ENCODE measurements around the gene PHPT1. TPM values are rescaled to one million over a fixed set of nuclear protein-coding genes. Genes with fewer than 3 reads are reported as not detected.

Gene PHPT1
- total RNA-seq, 1 donor from 2014 or later, result 168 TPM

- H3K27me3 Mint-ChIP-seq, result no peaks in the 10 kb centered on the region
- H3K27ac Mint-ChIP-seq, result no peak overlapping the region
- no peak for DNase-seq (ENCODE audit: low spot score, unreplicated experiment)
- H3K36me3 Mint-ChIP-seq (ENCODE audit: insufficient read depth), result peaks cover 9% of the 10 kb centered on the region
- H3K9me3 Mint-ChIP-seq (ENCODE audit: low read depth), result no peaks in the 10 kb centered on the region
- TF ChIP-seq CTCF (IDR thresholded peaks at IDR 0.05; ENCODE audit: unreplicated experiment), result no peak
- H3K4me3 Mint-ChIP-seq (ENCODE audit: low read depth), result no peak overlapping the region
- H3K4me1 Mint-ChIP-seq (ENCODE audit: low read depth), result no peaks in the 10 kb centered on the region
These were observed 46.8 kb downstream of the PHPT1 start for GRCh38 chr9:136896027-136896426.

- Mint-ChIP-seq H3K4me1 (ENCODE audit: low read depth) (no peaks in the 10 kb centered on the region), H3K36me3 (ENCODE audit: insufficient read depth) (peaks cover 16% of the 10 kb centered on the region), H3K4me3 (ENCODE audit: low read depth) (no peak overlapping the region), H3K27ac (no peak overlapping the region), H3K27me3 (no peaks in the 10 kb centered on the region), H3K9me3 (ENCODE audit: low read depth) (no peaks in the 10 kb centered on the region)
- no peak for DNase-seq (ENCODE audit: low spot score, unreplicated experiment)
- no peak for TF ChIP-seq CTCF (IDR thresholded peaks at IDR 0.05; ENCODE audit: unreplicated experiment)
These were observed 49.4 kb downstream of the PHPT1 start for GRCh38 chr9:136898483-136899100.

GRCh38 chr9:136899196-136899595 is 50.0 kb downstream of the PHPT1 start:
- Mint-ChIP-seq H3K27ac (no peak overlapping the region), H3K4me1 (ENCODE audit: low read depth) (no peaks in the 10 kb centered on the region), H3K27me3 (no peaks in the 10 kb centered on the region), H3K9me3 (ENCODE audit: low read depth) (no peaks in the 10 kb centered on the region), H3K36me3 (ENCODE audit: insufficient read depth) (peaks cover 16% of the 10 kb centered on the region), H3K4me3 (ENCODE audit: low read depth) (no peak overlapping the region)
- DNase-seq (ENCODE audit: low spot score, unreplicated experiment), result no peak
- TF ChIP-seq CTCF (IDR thresholded peaks at IDR 0.05; ENCODE audit: unreplicated experiment), result no peak

- DNase-seq (ENCODE audit: low spot score, unreplicated experiment), result no peak
- H3K36me3 Mint-ChIP-seq (ENCODE audit: insufficient read depth), result peaks cover 17% of the 10 kb centered on the region
- no peak overlapping the region for H3K27ac Mint-ChIP-seq
- no peaks in the 10 kb centered on the region for H3K9me3 Mint-ChIP-seq (ENCODE audit: low read depth)
- H3K4me3 Mint-ChIP-seq (ENCODE audit: low read depth), result no peak overlapping the region
- H3K4me1 Mint-ChIP-seq (ENCODE audit: low read depth), result no peaks in the 10 kb centered on the region
- no peak for TF ChIP-seq CTCF (IDR thresholded peaks at IDR 0.05; ENCODE audit: unreplicated experiment)
- H3K27me3 Mint-ChIP-seq, result no peaks in the 10 kb centered on the region
These were observed 51.3 kb downstream of the PHPT1 start for GRCh38 chr9:136900556-136900955.

Small RNA genes within 50 kb of the gene (microRNA-seq; reads per million reads assigned to microRNA genes)
- gene MIR4292 (ENCODE audit: borderline number of aligned reads, unreplicated experiment) (not detected), gene MIR4479 (ENCODE audit: borderline number of aligned reads, unreplicated experiment) (4.8 reads per million)

Other genes starting within 250 kb of the PHPT1 start
- gene EGFL7, start 186.5 kb upstream of the PHPT1 start, total RNA-seq, result 13.5 and 16.3 TPM in 2 replicates
- 27.7 and 28.0 TPM in 2 replicates for gene AGPAT2, start 162.0 kb upstream of the PHPT1 start, total RNA-seq
- gene DIPK1B, start 136.8 kb upstream of the PHPT1 start, total RNA-seq, result 51.3 and 52.9 TPM in 2 replicates
- gene LCN10, start 106.5 kb upstream of the PHPT1 start, total RNA-seq, result 0.42 TPM in 1 of 2 replicates, not detected in the other
- not detected in 2 replicates for gene LCN6, start 100.9 kb upstream of the PHPT1 start, total RNA-seq
- not detected in 2 replicates for gene LCN8, start 91.2 kb upstream of the PHPT1 start, total RNA-seq
- gene LCN15, start 84.9 kb upstream of the PHPT1 start, total RNA-seq, result not detected in 2 replicates
- gene TMEM141, start 58.1 kb upstream of the PHPT1 start, total RNA-seq, result 57.8 and 62.2 TPM in 2 replicates
- gene CCDC183, start 53.1 kb upstream of the PHPT1 start, total RNA-seq, result 9.0 and 9.5 TPM in 2 replicates
- gene RABL6, start 41.5 kb upstream of the PHPT1 start, total RNA-seq, result 129 and 130 TPM in 2 replicates
- gene AJM1, start 6.9 kb upstream of the PHPT1 start, total RNA-seq, result 5.1 and 5.8 TPM in 2 replicates
- gene MAMDC4, start 2.9 kb downstream of the PHPT1 start, total RNA-seq, result 36.7 and 40.0 TPM in 2 replicates
- gene EDF1, start 16.9 kb downstream of the PHPT1 start, total RNA-seq, result 297 and 310 TPM in 2 replicates
- gene TRAF2, start 37.1 kb downstream of the PHPT1 start, total RNA-seq, result 23.4 and 23.8 TPM in 2 replicates
- 77.3 and 77.7 TPM in 2 replicates for gene FBXW5, start 95.3 kb downstream of the PHPT1 start, total RNA-seq
- 1.1 and 2.8 TPM in 2 replicates for gene C8G, start 95.8 kb downstream of the PHPT1 start, total RNA-seq
- gene LCN12, start 102.9 kb downstream of the PHPT1 start, total RNA-seq, result 14.7 and 16.2 TPM in 2 replicates
- not detected in 2 replicates for gene PTGDS, start 128.1 kb downstream of the PHPT1 start, total RNA-seq
- not detected in 2 replicates for gene LCNL1, start 133.6 kb downstream of the PHPT1 start, total RNA-seq
- gene PAXX, start 143.0 kb downstream of the PHPT1 start, total RNA-seq, result 54.9 and 57.1 TPM in 2 replicates
- 0.64 TPM in 1 of 2 replicates, not detected in the other for gene CLIC3, start 147.2 kb downstream of the PHPT1 start, total RNA-seq
- 26.4 and 30.1 TPM in 2 replicates for gene ABCA2, start 178.8 kb downstream of the PHPT1 start, total RNA-seq
- gene FUT7, start 182.7 kb downstream of the PHPT1 start, total RNA-seq, result not detected in 2 replicates
- 62.0 and 73.2 TPM in 2 replicates for gene NPDC1, start 196.8 kb downstream of the PHPT1 start, total RNA-seq
- gene ENTPD2, start 204.7 kb downstream of the PHPT1 start, total RNA-seq, result 0.19 and 0.51 TPM in 2 replicates
- 15.1 and 15.3 TPM in 2 replicates for gene SAPCD2, start 221.1 kb downstream of the PHPT1 start, total RNA-seq
- 0.57 and 1.5 TPM in 2 replicates for gene UAP1L1, start 228.1 kb downstream of the PHPT1 start, total RNA-seq
- 56.1 and 57.7 TPM in 2 replicates for gene MAN1B1, start 237.6 kb downstream of the PHPT1 start, total RNA-seq